SK-N-MC (cell line): ENCODE results near the gene ABI2.

Experiments used
- EZH2 ChIP-seq: fragments of 200-600 bp; sonication (generic); IDR thresholded peaks from one replicate; pipeline ENCODE4 v1.6.1; 2017; ENCODE audit warnings: antibody characterized with exemption
- POLR2AphosphoS5 ChIP-seq: IDR thresholded peaks from 2 replicates; pipeline ENCODE4 v1.6.1; 2012; ENCODE audit warnings: mild to moderate bottlenecking, low read depth, low read length, borderline replicate concordance

DNA sequence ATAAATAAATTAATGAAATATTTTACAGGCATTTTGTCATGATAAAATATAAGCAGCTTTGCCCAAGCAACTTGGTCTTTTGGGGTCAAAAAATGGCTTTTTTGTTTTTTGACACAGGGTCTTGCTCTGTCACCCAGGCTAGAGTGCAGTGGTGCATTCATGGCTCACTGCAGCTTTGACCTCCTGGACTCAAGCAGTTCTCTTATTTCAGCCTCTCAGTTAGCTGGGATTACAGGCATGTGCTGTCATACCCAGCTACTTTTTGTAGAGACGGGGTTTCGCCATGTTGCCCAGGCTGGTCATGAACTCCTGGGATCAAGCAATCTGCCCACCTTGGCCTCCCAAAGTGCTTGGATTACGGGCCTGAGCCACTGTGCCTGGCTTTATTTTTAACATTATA lies 51.0 kb downstream of the ABI2 start:
- no peak for TF ChIP-seq POLR2AphosphoS5
- no peak for TF ChIP-seq EZH2
